K562 (cell line): ENCODE data around the gene CHML. TPM values are rescaled to one million over a fixed set of nuclear protein-coding genes. Genes with fewer than 3 reads are reported as not detected.

Source experiments
- ATAC-seq: fragments of 200-7000 bp; cut with Tn5 transposase; 3 replicates; pipeline ENCODE4 v1.9.1; 2020; ENCODE audit warnings: moderate library complexity
- BruUV-seq: library from RNA; stranded (reverse); fragments of 400-500 nt; replicated peaks from 2 replicates; lab custom pipeline; 2021; lab: Mats Ljungman, UMichigan
- CTCF ChIA-PET: fragments of 300-600 bp; formaldehyde crosslinking; extraction: SDS; loops from one replicate; lab custom pipeline; 2021; ENCODE audit warnings: low intra/inter-chr PET ratio; lab: Yijun Ruan, JAX
- POLR2A ChIA-PET: fragments of 300-600, 350-650 bp; sonication (Branson Sonifier 250); formaldehyde crosslinking; extraction: SDS; loops from one replicate; lab custom pipeline; 2021; ENCODE audit warnings: antibody characterized with exemption, inconsistent platforms; lab: Yijun Ruan, JAX
- DNase-seq, 4 experiments: peaks; one replicate each; pipeline versions ENCODE4 v3.0.0 to v3.0.0-alpha.2; 2011 to 2018; ENCODE audit warnings: low spot score in 3 of 4, mixed read lengths in 3 of 4; ENCODE audit errors: extremely low read depth in 1 of 4
- FAIRE-seq: peaks from 2 replicates; lab custom pipeline; 2011; peaks lifted over from hg19 to GRCh38; lab: Jason Lieb, UNC
- H2AFZ ChIP-seq: 2 replicates; pipeline ENCODE4 v1.6.0; 2011; ENCODE audit warnings: low read depth, low read length, control low read depth, inconsistent platforms
- H3K27ac ChIP-seq: fragments of 200-600 bp; 3 replicates; pipeline ENCODE4 v1.8.0; 2011; ENCODE audit warnings: low read depth, mild to moderate bottlenecking, control low read depth, inconsistent platforms, low read length, moderate library complexity, mixed read lengths; ENCODE audit errors: extremely low read depth
- H3K27me3 ChIP-seq, 2 experiments: fragments of 300-600 bp in 1 of 2; 2 replicates in 1 of 2; 3 replicates in 1 of 2; pipeline versions ENCODE4 v1.6.0 to v1.8.0; 2011; ENCODE audit warnings: inconsistent platforms in 2 of 2, low read length in 2 of 2, mild to moderate bottlenecking in 1 of 2, mixed read lengths in 1 of 2, moderate library complexity in 1 of 2; ENCODE audit not compliant: control insufficient read depth in 2 of 2, insufficient read depth in 2 of 2
- H3K36me3 ChIP-seq: fragments of 300-600 bp; 3 replicates; pipeline ENCODE4 v1.8.0; 2011; ENCODE audit warnings: mild to moderate bottlenecking, low read length, inconsistent platforms; ENCODE audit not compliant: control insufficient read depth, insufficient read depth
- H3K4me1 ChIP-seq, 2 experiments: fragments of 200-600 bp in 1 of 2; replicated peaks in 1 of 2; 2 replicates in 1 of 2; 3 replicates in 1 of 2; pipeline versions ENCODE4 v1.5.1 to v1.8.0; 2011; ENCODE audit warnings: inconsistent platforms in 2 of 2, low read length in 2 of 2, mild to moderate bottlenecking in 1 of 2, mixed read lengths in 1 of 2, moderate library complexity in 1 of 2; ENCODE audit not compliant: control insufficient read depth in 2 of 2, insufficient read depth in 2 of 2
- H3K4me2 ChIP-seq: 2 replicates; pipeline ENCODE4 v1.6.1; 2011; ENCODE audit warnings: low read length, control low read depth, inconsistent platforms, mixed read lengths; ENCODE audit not compliant: insufficient read depth
- H3K4me3 ChIP-seq: fragments of 200-600 bp; sonication (generic), shearing (Covaris generic); 2 replicates; pipeline ENCODE4 v1.5.1; 2016; ENCODE audit warnings: control low read depth, inconsistent platforms
- H3K79me2 ChIP-seq: fragments of 200-600 bp; 3 replicates; pipeline ENCODE4 v1.8.0; 2011; ENCODE audit warnings: low read length, inconsistent platforms; ENCODE audit not compliant: control insufficient read depth, insufficient read depth
- H3K9ac ChIP-seq, 2 experiments: 2 replicates each; pipeline versions ENCODE4 v1.6.0 to v1.6.1; 2011; ENCODE audit warnings: low read depth in 2 of 2, low read length in 2 of 2, control low read depth in 1 of 2, inconsistent platforms in 1 of 2, mild to moderate bottlenecking in 1 of 2, mixed read lengths in 1 of 2; ENCODE audit not compliant: insufficient read depth in 1 of 2
- H3K9me1 ChIP-seq: one replicate; pipeline ENCODE4 v1.6.0; 2011; ENCODE audit warnings: inconsistent platforms, mild to moderate bottlenecking, low read length, moderate library complexity; ENCODE audit not compliant: control insufficient read depth, insufficient read depth
- H3K9me3 ChIP-seq: replicated peaks from 2 replicates; pipeline ENCODE4 v1.5.1; 2011; ENCODE audit warnings: low read depth, low read length, inconsistent platforms; ENCODE audit not compliant: control insufficient read depth, insufficient read depth
- H4K20me1 ChIP-seq: replicated peaks from 2 replicates; pipeline ENCODE4 v1.6.1; 2011; ENCODE audit warnings: low read length, inconsistent platforms, mixed read lengths; ENCODE audit not compliant: control insufficient read depth, insufficient read depth
- DACH1 ChIP-seq: fragments of 450-650 bp; IDR thresholded peaks from 2 replicates; pipeline ENCODE4 v1.6.1; 2018; ENCODE audit not compliant: partially characterized antibody
- ESRRB ChIP-seq: fragments of 250-450 bp; sonication (Bioruptor Pico); IDR thresholded peaks from 2 replicates; pipeline ENCODE4 v1.5.0; 2020; ENCODE audit warnings: mild to moderate bottlenecking, moderate library complexity, borderline replicate concordance
- HDAC8 ChIP-seq: fragments of 450-650 bp; IDR thresholded peaks from 2 replicates; pipeline ENCODE4 v1.6.1; 2016; ENCODE audit warnings: mild to moderate bottlenecking, missing genetic modification characterization, moderate library complexity, missing compliant biosample characterization
- MAZ ChIP-seq, 2 experiments: fragments of 450-650 bp in 1 of 2; sonication (generic) in 1 of 2; formaldehyde crosslinking; IDR thresholded peaks in 1 of 2; conservative IDR thresholded peaks in 1 of 2; 2 replicates each; pipeline versions ENCODE4 v1.4.0 to v1.5.0; 2020; ENCODE audit warnings: mild to moderate bottlenecking in 1 of 2, missing genetic modification reagents in 1 of 2
- MNT ChIP-seq, 2 experiments: fragments of 450-650 bp; conservative IDR thresholded peaks; 2 replicates each; pipeline ENCODE4 v1.6.1; 2017; ENCODE audit warnings: mild to moderate bottlenecking in 2 of 2, moderate library complexity in 2 of 2
- MTA2 ChIP-seq: fragments of 450-650 bp; IDR thresholded peaks from 2 replicates; pipeline ENCODE4 v1.6.1; 2016; ENCODE audit warnings: low read depth
- MTA3 ChIP-seq: fragments of 450-650 bp; formaldehyde crosslinking; IDR thresholded peaks from 2 replicates; pipeline ENCODE4 v1.6.1; 2017; ENCODE audit warnings: mild to moderate bottlenecking, borderline replicate concordance
- RBM39 ChIP-seq: fragments of 200-400 bp; formaldehyde crosslinking; optimal IDR thresholded peaks from 2 replicates; pipeline ENCODE3; 2018; ENCODE audit warnings: low read depth, low read length
- RFX1 ChIP-seq: fragments of 450-650 bp; IDR thresholded peaks from 2 replicates; pipeline ENCODE4 v1.6.1; 2016; ENCODE audit warnings: mild to moderate bottlenecking, moderate library complexity
- SUPT5H ChIP-seq: fragments of 450-650 bp; IDR thresholded peaks from 2 replicates; pipeline ENCODE4 v1.6.1; 2016
- ZBED1 ChIP-seq: IDR thresholded peaks from 2 replicates; pipeline ENCODE4 v1.6.1; 2014
- WGBS: fragments of 100-300 bp; shearing (Covaris generic); methylation state at CpG from one replicate; pipeline ENCODE4 v1.1.6; 2016; ENCODE audit warnings: low coverage, mixed read lengths; ENCODE audit not compliant: insufficient coverage; ENCODE audit errors: missing lambda C conversion rate; 5-methylcytosine and 5-hydroxymethylcytosine counted together
- in situ Hi-C: fragments of 300-500 bp; cut with MboI; formaldehyde crosslinking; loops from 4 replicates; pipeline ENCODE4 v1.15.0; 2018; ENCODE audit warnings: inconsistent platforms, mixed read lengths
- intact Hi-C: fragments of 100-400 bp; cut with micrococcal nuclease; formaldehyde crosslinking; loops from 2 replicates; pipeline ENCODE4 v1.14.2; 2022
- polyA plus RNA-seq, 8 experiments: library from polyadenylated mRNA; depleted of rRNA in 4 of 8; stranded (reverse) in 5 of 8; unstranded in 3 of 8; fragments of >200 nt; fragmentation: Nextera tagmentation in 2 of 8; fragmentation: Illumina TruSeq in 1 of 8; extraction: Ambion mirVana in 2 of 8; extraction: Trizol in 1 of 8; gene quantifications; 2 replicates each; pipeline versions ENCODE4 v1.2.1 to v1.2.3, GENCODE V29; 2011 to 2014; ENCODE audit warnings: inconsistent platforms in 1 of 8, missing spikeins in 1 of 8
- total RNA-seq, 7 experiments: library from RNA; depleted of rRNA in 6 of 7; stranded (reverse); fragments of >200 nt in 6 of 7; fragmentation: Illumina TruSeq in 2 of 7; extraction: Trizol in 2 of 7; gene quantifications; 2 replicates each; pipeline versions ENCODE4 v1.2.1 to v1.2.3, GENCODE V29; 2011 to 2021; ENCODE audit warnings: low replicate concordance in 1 of 7
- TF ChIP-seq, protein P1 (sequence below), 2 experiments: fragments of 450-650 bp in 1 of 2; IDR thresholded peaks; 2 replicates each; pipeline ENCODE4 v1.6.1; 2011 to 2017; ENCODE audit warnings: low read depth in 2 of 2, antibody characterized with exemption in 1 of 2, borderline replicate concordance in 1 of 2, low read length in 1 of 2, mild to moderate bottlenecking in 1 of 2, mixed read lengths in 1 of 2; ENCODE audit not compliant: control insufficient read depth in 1 of 2
- TF ChIP-seq, protein P2 (sequence below): sonication (generic); formaldehyde crosslinking; IDR thresholded peaks from 2 replicates; pipeline ENCODE4 v1.8.1; 2023; ENCODE audit warnings: mild to moderate bottlenecking, missing genetic modification reagents

Gene CHML
- total and polyA plus RNA-seq, 9 of the 15 experiments (the other 6 are each of a cell fraction or from before 2014, with no cell fraction given) = 13.0 to 88.3 (median 62.8) TPM

- 2% methylated on average over 18 of the region's 42 CpGs for WGBS
- in situ Hi-C loops (no loop called here), intact Hi-C loops (loop anchor here (5.0 kb wide), 1 partner anchor 78 kb away; no protein-coding TSS in a partner anchor)
- ChIA-PET CTCF (interaction anchor here (0.6 kb wide), 1 partner anchor 162 kb away, joined by 3 read pairs; no protein-coding TSS in a partner anchor), POLR2A (interaction anchor here (1.4 to 1.9 kb wide), 3 partner anchors 14 to 41 kb away, joined by 3 to 6 read pairs (median 3); no protein-coding TSS in a partner anchor)
- H3K4me1 ChIP-seq = peaks cover 7 to 9% of the 10 kb centered on the region in 2 experiments
- H3K9me3 ChIP-seq = peaks cover 22% of the 10 kb centered on the region
- H3K27me3 ChIP-seq = no peaks in the 10 kb centered on the region
- no peaks in the 10 kb centered on the region for H3K9me1 ChIP-seq
- peak overlapping the region; percentile 93 for H3K27ac ChIP-seq
- no peak for FAIRE-seq
- peak overlapping the region; percentile 87 to 100 for H3K9ac ChIP-seq
- H3K79me2 ChIP-seq = peaks cover 54% of the 10 kb centered on the region
- no TSS peak for BruUV-seq
- peak overlapping the region; percentile 98 for H3K4me2 ChIP-seq
- peak; percentile 72 for ATAC-seq
- peak overlapping the region; percentile 88 for H3K4me3 ChIP-seq
- DNase-seq = peak; percentile 66 to 74 (median 68)
- 0 out of 2 replicates have a peak, but pooled peaks cover 3% of the 10 kb centered on the region for H4K20me1 ChIP-seq
- H2AFZ ChIP-seq = peak overlapping the region; percentile 90
- peaks cover 31% of the 10 kb centered on the region for H3K36me3 ChIP-seq
- TF ChIP-seq HDAC8 (tag) (peak; percentile 48; the same call in 1 of the 2 replicates), MNT (conservative IDR thresholded peaks at IDR 0.05) (0 out of 4 replicates have a peak, but pooled peaks of 1 of the 2 experiments have one; percentile 2), MAZ (CRISPR knock-in tag; conservative IDR thresholded peaks at IDR 0.05 in 1 of 2, IDR thresholded peaks at IDR 0.05 in 1 of 2) (peak in 1 of 2 experiments; percentile 42; a peak in 2 of 4 replicates), MTA3 (peak; percentile 14; the same call in 1 of the 2 replicates), ESRRB (CRISPR knock-in tag) (no peak), MTA2 (no peak), ZBED1 (no peak), RBM39 (no peak), DACH1 (no peak), RFX1 (no peak), SUPT5H (peak; percentile 39; the same call in 1 of the 2 replicates)
- TF ChIP-seq, protein P1, sequence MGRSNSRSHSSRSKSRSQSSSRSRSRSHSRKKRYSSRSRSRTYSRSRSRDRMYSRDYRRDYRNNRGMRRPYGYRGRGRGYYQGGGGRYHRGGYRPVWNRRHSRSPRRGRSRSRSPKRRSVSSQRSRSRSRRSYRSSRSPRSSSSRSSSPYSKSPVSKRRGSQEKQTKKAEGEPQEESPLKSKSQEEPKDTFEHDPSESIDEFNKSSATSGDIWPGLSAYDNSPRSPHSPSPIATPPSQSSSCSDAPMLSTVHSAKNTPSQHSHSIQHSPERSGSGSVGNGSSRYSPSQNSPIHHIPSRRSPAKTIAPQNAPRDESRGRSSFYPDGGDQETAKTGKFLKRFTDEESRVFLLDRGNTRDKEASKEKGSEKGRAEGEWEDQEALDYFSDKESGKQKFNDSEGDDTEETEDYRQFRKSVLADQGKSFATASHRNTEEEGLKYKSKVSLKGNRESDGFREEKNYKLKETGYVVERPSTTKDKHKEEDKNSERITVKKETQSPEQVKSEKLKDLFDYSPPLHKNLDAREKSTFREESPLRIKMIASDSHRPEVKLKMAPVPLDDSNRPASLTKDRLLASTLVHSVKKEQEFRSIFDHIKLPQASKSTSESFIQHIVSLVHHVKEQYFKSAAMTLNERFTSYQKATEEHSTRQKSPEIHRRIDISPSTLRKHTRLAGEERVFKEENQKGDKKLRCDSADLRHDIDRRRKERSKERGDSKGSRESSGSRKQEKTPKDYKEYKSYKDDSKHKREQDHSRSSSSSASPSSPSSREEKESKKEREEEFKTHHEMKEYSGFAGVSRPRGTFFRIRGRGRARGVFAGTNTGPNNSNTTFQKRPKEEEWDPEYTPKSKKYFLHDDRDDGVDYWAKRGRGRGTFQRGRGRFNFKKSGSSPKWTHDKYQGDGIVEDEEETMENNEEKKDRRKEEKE (IDR thresholded peaks at IDR 0.05; ENCODE audit: borderline replicate concordance in 1 of 2, control insufficient read depth in 1 of 2, low read depth in 2 of 2, low read length in 1 of 2) = no peak
- TF ChIP-seq, protein P2, sequence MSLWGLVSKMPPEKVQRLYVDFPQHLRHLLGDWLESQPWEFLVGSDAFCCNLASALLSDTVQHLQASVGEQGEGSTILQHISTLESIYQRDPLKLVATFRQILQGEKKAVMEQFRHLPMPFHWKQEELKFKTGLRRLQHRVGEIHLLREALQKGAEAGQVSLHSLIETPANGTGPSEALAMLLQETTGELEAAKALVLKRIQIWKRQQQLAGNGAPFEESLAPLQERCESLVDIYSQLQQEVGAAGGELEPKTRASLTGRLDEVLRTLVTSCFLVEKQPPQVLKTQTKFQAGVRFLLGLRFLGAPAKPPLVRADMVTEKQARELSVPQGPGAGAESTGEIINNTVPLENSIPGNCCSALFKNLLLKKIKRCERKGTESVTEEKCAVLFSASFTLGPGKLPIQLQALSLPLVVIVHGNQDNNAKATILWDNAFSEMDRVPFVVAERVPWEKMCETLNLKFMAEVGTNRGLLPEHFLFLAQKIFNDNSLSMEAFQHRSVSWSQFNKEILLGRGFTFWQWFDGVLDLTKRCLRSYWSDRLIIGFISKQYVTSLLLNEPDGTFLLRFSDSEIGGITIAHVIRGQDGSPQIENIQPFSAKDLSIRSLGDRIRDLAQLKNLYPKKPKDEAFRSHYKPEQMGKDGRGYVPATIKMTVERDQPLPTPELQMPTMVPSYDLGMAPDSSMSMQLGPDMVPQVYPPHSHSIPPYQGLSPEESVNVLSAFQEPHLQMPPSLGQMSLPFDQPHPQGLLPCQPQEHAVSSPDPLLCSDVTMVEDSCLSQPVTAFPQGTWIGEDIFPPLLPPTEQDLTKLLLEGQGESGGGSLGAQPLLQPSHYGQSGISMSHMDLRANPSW (CRISPR knock-in tag) = no peak
Measured at GRCh38 chr1:241639623-241640148, 483 bp downstream of the CHML start.
